GM19043 (cell line): ENCODE measurements around the gene EEF2K.

ENCODE experiments used
- ATAC-seq: cut with Tn5 transposase; IDR thresholded peaks from one replicate; pipeline ENCODE4 v1.9.1; 2021; ENCODE audit warnings: low read depth; ENCODE audit not compliant: unreplicated experiment

Gene EEF2K

DNA sequence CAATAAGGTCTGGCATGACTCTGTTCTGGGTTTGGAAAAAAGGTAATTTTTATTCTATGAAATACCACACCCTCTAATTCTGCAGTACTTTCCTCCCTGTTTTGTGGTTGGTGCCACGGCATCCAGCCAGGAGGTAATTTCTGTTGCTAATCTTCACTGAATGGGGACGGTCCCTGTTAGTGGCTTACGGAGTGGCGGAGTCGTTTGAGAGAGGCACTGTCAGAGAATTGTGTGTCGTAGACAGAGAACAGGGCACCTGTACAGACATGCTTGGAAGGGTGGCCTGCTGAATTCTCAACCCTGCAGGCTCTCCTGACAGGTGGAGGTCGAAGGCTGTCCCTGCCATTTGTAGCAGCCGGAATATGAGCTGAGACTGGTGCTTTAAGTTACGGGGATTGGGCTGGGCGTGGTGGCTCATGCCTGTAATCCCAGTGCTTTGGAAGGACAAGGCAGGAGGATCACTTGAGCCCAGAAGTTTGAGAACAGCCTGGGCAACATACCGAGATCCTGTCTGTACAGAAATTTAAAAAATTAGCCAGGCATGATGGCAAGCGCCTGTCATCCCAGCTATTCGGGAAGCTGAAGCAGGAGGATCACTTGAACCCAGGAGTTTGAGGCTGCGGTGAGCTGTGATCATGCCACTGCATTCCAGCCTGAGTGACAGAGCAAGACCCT, 33.2 kb downstream of the EEF2K start:
- no peak for ATAC-seq

- no peak for ATAC-seq
Measured at GRCh38 chr16:22240023-22240710, 34.1 kb downstream of the EEF2K start.

GRCh38 chr16:22250522-22250921, 44.4 kb downstream of the EEF2K start:
- no peak for ATAC-seq

GRCh38 chr16:22252317-22252716, 46.2 kb downstream of the EEF2K start:
- ATAC-seq, result no peak

GRCh38 chr16:22253272-22253671, 47.2 kb downstream of the EEF2K start:
- no peak for ATAC-seq

DNA sequence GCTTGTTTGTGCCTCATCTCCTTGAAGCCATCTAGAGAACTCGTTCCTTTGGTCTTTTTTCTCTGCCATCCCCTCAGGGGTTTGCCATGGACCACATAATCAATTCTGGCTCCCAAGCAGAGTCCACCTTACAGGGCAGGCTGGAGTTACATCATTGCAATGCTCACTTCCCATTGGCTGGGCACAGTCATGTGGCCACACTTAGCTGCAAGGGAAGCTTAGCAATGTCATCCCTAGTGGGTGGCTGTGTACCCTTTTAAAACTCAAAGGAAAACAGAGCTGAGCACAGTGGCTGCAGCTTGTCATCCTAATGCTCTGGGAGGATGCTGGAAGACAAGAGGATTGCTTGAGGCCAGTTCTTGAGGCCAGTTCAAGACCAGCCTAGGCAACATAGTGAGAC, 49.3 kb downstream of the EEF2K start:
- no peak for ATAC-seq

DNA sequence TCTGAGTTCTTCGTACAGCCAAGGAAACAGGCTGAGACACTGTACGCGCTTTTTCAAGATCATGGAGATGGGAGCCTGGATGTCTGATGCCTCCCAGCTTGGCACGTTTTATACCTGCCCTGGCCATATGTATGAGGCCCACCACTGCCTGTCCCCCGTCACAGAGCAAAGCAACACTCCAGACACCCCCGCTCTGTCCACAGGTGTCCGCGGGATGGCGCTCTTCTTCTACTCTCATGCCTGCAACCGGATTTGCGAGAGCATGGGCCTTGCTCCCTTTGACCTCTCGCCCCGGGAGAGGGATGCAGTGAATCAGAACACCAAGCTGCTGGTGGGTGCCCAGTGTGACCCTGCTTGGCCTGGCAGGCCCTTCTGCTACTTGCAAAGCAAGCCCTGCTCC, 51.4 kb downstream of the EEF2K start:
- no peak for ATAC-seq

- ATAC-seq, result no peak
Measured at GRCh38 chr16:22260490-22260889, 54.4 kb downstream of the EEF2K start.

- no peak for ATAC-seq
Measured at GRCh38 chr16:22262460-22262859, 56.4 kb downstream of the EEF2K start.

GRCh38 chr16:22264786-22265185, 58.7 kb downstream of the EEF2K start:
- no peak for ATAC-seq

DNA sequence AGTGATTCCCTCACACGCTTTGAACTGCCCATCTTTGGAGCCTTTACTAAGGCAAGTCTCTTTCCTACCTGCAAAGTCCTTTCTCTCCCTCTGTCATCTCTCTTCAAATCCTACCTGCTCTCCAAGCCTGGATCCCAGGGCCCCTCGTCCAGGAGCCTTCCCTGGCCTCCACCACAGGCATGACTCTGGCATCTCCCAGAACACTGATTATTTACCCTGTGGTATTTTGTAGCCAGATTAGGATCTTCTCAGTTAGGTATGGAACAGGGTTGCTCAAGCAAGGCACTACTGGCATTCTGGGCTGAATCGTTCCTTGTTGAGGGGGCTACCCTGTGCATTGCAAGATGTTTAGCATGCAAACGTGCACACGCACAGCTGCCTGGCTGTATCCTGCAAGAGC, 59.3 kb downstream of the EEF2K start:
- no peak for ATAC-seq

- no peak for ATAC-seq
Measured at GRCh38 chr16:22266546-22266945, 60.5 kb downstream of the EEF2K start.

DNA sequence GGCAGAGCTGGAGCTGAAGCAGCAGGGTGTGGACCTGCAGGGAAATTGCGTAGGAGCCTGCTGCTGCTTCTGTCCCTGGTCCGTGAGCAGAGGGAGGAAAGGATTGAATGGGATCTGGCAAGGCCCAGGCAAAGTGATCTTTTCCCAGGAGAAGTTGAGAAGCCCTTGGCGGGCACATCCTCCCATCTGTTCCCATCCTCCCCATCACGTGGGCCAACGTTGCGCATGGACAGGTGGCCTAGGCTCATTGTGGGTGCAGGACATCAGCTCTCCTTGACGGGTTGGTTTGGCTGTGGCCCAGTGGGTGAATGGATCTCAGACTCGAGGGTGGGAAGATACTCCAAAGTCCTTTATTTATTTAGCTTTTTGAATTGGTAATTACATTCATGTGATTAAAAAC, 61.7 kb downstream of the EEF2K start:
- ATAC-seq, result no peak

- no peak for ATAC-seq
Measured at GRCh38 chr16:22270525-22270924, 64.4 kb downstream of the EEF2K start.

GRCh38 chr16:22272870-22273650, 67.0 kb downstream of the EEF2K start:
- ATAC-seq, result no peak

GRCh38 chr16:22274916-22275315, 68.8 kb downstream of the EEF2K start:
- ATAC-seq, result no peak

DNA sequence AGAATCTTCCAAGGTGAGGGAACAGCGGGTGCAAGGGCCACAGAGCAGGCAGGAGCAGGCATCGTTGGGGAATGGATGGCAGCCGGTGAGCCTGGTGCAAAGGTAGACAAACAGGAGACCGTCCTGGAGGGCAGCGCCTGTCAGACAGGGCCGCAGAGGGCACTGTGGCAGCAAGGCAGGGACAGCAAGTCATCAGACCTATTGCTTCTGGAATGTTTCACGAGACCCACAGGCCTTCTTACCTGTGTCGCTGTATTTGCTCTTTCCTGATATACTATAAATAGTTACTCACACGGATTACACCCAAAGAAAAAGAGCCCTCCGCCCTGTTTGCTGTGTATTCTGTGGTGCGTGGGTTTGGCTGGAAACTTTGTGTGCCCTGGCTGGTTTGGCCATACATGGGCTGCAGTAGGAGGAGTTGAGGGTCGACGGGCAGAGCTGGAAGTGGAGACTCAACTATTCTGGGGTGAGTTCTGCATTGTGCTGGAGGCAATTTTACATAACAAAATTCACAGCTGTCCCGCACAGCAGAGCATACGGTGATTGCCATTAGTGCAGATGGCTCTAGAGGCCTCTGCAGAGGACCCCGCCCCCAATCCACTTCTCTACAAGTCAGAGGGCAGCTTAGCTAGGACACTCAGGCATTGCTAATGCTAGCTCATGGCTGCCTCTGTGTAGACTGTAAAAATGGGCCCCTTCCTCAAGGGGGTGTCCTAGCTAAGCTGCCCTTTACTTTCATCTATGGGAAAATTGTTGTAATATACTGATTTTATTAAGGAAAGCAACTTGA, 72.6 kb downstream of the EEF2K start:
- no peak for ATAC-seq

GRCh38 chr16:22282254-22282892, 76.3 kb downstream of the EEF2K start:
- ATAC-seq, result no peak

DNA sequence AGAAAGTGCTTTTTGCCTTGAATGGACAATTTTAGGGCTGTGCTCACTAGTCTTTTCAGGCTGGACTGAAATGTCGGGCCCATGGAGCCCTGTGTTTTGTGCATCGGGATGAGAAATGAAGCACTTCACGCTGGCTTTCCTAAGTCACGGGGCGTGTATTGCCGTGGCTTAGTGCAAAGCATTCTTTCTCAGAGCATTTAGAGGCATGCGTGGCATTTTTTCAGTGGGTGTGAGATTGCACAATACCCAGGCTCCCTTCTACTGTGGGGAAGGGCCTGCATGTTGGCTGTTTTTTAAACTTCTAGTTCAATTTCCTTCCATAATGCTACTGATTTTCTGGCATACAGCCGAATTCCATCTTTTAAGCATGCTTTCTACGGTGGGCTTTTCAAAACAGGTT, 78.6 kb downstream of the EEF2K start:
- ATAC-seq, result no peak

- no peak for ATAC-seq
Measured at GRCh38 chr16:22285080-22285479, 79.0 kb downstream of the EEF2K start.
